HUES6 (cell line): ENCODE results near the gene DCLRE1C.
A peak's percentile ranks its signal among the peaks of the same experiment; 100 is the strongest.
"Not testable (repeated sequence)": the region's sequence is repeated elsewhere in the genome, so short reads cannot be mapped to it uniquely, and the experiment has no call there.

Experiments
- H3K27ac ChIP-seq: 2 replicates; pipeline ENCODE4 v1.7.0; 2013; ENCODE audit warnings: low read depth, mild to moderate bottlenecking, low read length, inconsistent platforms
- H3K27me3 ChIP-seq: 2 replicates; pipeline ENCODE4 v1.6.1; 2013; ENCODE audit warnings: low read length; ENCODE audit not compliant: control insufficient read depth, insufficient read depth
- H3K36me3 ChIP-seq: 2 replicates; pipeline ENCODE4 v1.6.1; 2013; ENCODE audit warnings: low read length; ENCODE audit not compliant: control insufficient read depth, insufficient read depth
- H3K4me1 ChIP-seq: 2 replicates; pipeline ENCODE4 v1.6.1; 2013; ENCODE audit warnings: low read length; ENCODE audit not compliant: control insufficient read depth, insufficient read depth
- H3K4me3 ChIP-seq: 2 replicates; pipeline ENCODE4 v1.5.1; 2013; ENCODE audit warnings: low read depth, low read length
- H3K9ac ChIP-seq: one replicate; pipeline ENCODE4 v1.6.1; 2013; ENCODE audit warnings: mild to moderate bottlenecking, low read length
- H3K9me3 ChIP-seq: 2 replicates; pipeline ENCODE4 v1.6.1; 2013; ENCODE audit warnings: low read depth, low read length; ENCODE audit not compliant: control insufficient read depth, insufficient read depth

Gene DCLRE1C

DNA sequence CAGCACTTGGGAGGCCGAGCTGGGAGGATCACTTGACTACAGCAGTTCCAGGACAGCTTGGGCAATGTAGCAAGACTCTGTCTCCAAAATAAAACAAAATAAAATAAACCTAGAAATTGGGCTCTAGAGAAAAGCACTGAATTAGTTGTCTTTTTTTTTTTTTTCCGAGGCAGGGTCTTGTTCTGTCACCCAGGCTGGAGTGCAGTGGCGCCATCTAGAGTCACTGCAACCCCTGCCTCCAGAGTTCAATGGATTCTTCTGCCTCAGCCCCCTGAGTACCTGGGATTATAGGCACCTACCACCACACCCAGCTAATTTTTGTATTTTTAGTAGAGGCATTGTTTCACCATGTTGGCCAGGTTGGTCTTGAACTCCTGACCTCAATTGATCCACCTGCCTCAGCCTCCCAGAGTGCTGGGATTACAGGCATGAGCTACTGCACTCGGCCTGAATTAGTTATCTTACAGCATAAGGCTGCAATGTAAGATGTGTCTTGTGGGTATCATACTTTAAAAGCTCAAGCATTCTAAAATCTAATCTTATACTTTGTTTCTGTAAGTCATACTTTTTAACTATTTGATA is 18.1 kb upstream of the DCLRE1C start:
- H3K27me3 ChIP-seq, result peaks cover 38% of the 10 kb centered on the region
- H3K36me3 ChIP-seq, result no peaks in the 10 kb centered on the region
- no peak overlapping the region for H3K4me3 ChIP-seq
- no peak overlapping the region for H3K9ac ChIP-seq
- no peak overlapping the region for H3K27ac ChIP-seq
- no peaks in the 10 kb centered on the region for H3K4me1 ChIP-seq
- H3K9me3 ChIP-seq, result no peaks in the 10 kb centered on the region

GRCh38 chr10:14967897-14968296 is 14.0 kb upstream of the DCLRE1C start:
- Histone ChIP-seq H3K4me3 (no peak overlapping the region), H3K27me3 (peaks cover 43% of the 10 kb centered on the region), H3K36me3 (no peaks in the 10 kb centered on the region), H3K27ac (no peak overlapping the region), H3K9ac (no peak overlapping the region), H3K4me1 (no peaks in the 10 kb centered on the region), H3K9me3 (no peaks in the 10 kb centered on the region)

DNA sequence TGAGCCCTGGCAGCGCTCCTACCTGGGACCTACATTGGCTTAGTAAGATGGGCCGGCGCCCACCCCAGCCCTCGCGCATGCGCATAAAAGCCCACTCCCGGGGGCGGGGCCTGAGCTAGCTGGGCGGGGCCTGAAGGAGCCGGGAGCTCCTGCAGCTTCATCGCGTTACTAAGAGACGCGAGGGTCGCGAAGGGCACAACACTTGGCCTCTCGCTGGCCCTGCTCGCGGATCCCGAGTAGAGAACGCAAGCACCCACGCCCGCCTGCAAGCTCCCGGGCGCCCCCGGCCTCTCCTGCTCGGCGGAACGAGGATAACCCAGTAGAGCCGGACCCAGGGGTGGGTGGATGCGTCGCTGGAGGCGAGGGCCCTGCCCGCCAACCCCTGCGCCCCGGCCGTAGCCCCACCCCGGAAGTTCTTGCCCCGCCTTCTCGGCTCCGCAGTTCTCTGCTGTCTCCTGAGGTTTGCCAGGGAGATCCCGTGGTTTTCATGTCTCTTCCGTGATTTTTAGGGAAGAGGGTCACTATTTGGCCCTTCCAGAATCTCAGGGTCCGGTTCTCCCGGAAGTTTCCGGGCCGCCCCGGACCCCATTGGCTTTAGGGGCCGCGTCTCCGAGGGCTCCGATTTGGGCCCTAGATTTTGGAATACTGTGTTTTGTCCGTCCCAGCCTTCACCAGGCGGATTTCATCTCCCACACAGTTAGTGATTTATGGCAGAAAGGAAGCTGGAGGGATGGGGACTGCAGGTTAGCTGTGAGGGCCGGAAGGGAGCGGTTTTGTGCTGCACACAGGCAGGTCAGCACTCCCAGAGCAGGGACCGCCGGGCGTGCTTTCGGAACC is 5.5 kb upstream of the DCLRE1C start, which contains the start of gene MEIG1:
Gene MEIG1, plus strand, starts transcription at position 168 of the 837 bp plus-strand sequence. CDS start 7,081 bp downstream, outside the sequence.
- peak within 1 kb of the TSS; percentile 81 for H3K27ac ChIP-seq
- peak within 1 kb of the TSS; percentile 86 for H3K9ac ChIP-seq
- no peaks in the 10 kb centered on the region for H3K4me1 ChIP-seq
- peaks cover 55% of the 10 kb centered on the region for H3K27me3 ChIP-seq
- peak within 1 kb of the TSS; percentile 79 for H3K4me3 ChIP-seq
- no peaks in the 10 kb centered on the region for H3K36me3 ChIP-seq
- no peaks in the 10 kb centered on the region for H3K9me3 ChIP-seq

GRCh38 chr10:14958872-14959220 is 5.0 kb upstream of the DCLRE1C start:
- no peak overlapping the region for H3K9ac ChIP-seq
- H3K36me3 ChIP-seq, result no peaks in the 10 kb centered on the region
- H3K4me3 ChIP-seq, result peak overlapping the region; percentile 79
- no peaks in the 10 kb centered on the region for H3K4me1 ChIP-seq
- H3K27me3 ChIP-seq, result peaks cover 55% of the 10 kb centered on the region
- no peak overlapping the region for H3K27ac ChIP-seq
- H3K9me3 ChIP-seq, result no peaks in the 10 kb centered on the region

GRCh38 chr10:14954934-14955333 is 1.0 kb upstream of the DCLRE1C start:
- Histone ChIP-seq H3K4me3 (peak overlapping the region; percentile 88), H3K9ac (no peak overlapping the region), H3K27me3 (peaks cover 27% of the 10 kb centered on the region), H3K36me3 (no peaks in the 10 kb centered on the region), H3K27ac (no peak overlapping the region), H3K9me3 (no peaks in the 10 kb centered on the region), H3K4me1 (peaks cover 13% of the 10 kb centered on the region)

- Histone ChIP-seq H3K27ac (no peak overlapping the region), H3K9ac (peak overlapping the region; percentile 61), H3K36me3 (no peaks in the 10 kb centered on the region), H3K4me3 (peak overlapping the region; percentile 88), H3K9me3 (no peaks in the 10 kb centered on the region), H3K4me1 (peaks cover 13% of the 10 kb centered on the region), H3K27me3 (peaks cover 27% of the 10 kb centered on the region)
Measured at GRCh38 chr10:14953424-14954000, 384 bp downstream of the DCLRE1C start.

- H3K9ac ChIP-seq, result peak overlapping the region; percentile 61
- no peaks in the 10 kb centered on the region for H3K36me3 ChIP-seq
- H3K27ac ChIP-seq, result no peak overlapping the region
- H3K4me1 ChIP-seq, result peaks cover 13% of the 10 kb centered on the region
- no peaks in the 10 kb centered on the region for H3K9me3 ChIP-seq
- peak overlapping the region; percentile 88 for H3K4me3 ChIP-seq
- peaks cover 26% of the 10 kb centered on the region for H3K27me3 ChIP-seq
Measured at GRCh38 chr10:14952851-14953423, 959 bp downstream of the DCLRE1C start.

DNA sequence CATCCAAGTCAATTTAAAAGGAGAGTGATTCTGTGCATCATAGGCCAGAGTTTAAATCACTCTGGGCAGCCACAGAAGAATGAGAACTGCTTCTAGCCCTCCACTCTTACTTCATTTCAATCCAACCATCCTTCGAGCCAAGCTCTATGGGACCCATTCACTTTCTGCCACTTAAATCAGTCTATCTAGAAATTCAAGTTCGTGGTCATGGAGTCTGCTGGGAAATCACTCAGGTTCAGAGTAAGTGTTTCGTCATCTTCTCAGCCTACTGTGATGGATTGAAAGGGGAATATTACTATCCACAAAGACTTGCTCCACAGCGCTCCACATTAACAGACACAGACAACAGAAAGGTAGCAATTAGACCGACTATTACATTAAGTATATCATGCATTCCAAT is 4.6 kb downstream of the DCLRE1C start:
- no peak overlapping the region for H3K9ac ChIP-seq
- no peaks in the 10 kb centered on the region for H3K9me3 ChIP-seq
- H3K4me3 ChIP-seq, result no peak overlapping the region
- H3K36me3 ChIP-seq, result peaks cover 20% of the 10 kb centered on the region
- H3K27me3 ChIP-seq, result no peaks in the 10 kb centered on the region
- no peak overlapping the region for H3K27ac ChIP-seq
- H3K4me1 ChIP-seq, result peaks cover 13% of the 10 kb centered on the region

GRCh38 chr10:14947268-14947667 is 6.6 kb downstream of the DCLRE1C start:
- Histone ChIP-seq H3K4me1 (peaks cover 3% of the 10 kb centered on the region; the same call in 1 of the 2 replicates), H3K36me3 (peaks cover 27% of the 10 kb centered on the region)

GRCh38 chr10:14945108-14945507 is 8.8 kb downstream of the DCLRE1C start:
- Histone ChIP-seq H3K4me3 (no peak overlapping the region), H3K36me3 (peaks cover 32% of the 10 kb centered on the region), H3K9me3 (no peaks in the 10 kb centered on the region), H3K27me3 (no peaks in the 10 kb centered on the region), H3K27ac (no peak overlapping the region), H3K9ac (no peak overlapping the region), H3K4me1 (no peaks in the 10 kb centered on the region)

More at GRCh38 chr10:14947268-14947667, 6.6 kb downstream of the DCLRE1C start:
- Histone ChIP-seq H3K27me3 (no peaks in the 10 kb centered on the region), H3K9ac (no peak overlapping the region), H3K9me3 (no peaks in the 10 kb centered on the region), H3K4me3 (no peak overlapping the region), H3K27ac (no peak overlapping the region)

- not testable (repeated sequence) for H3K9ac ChIP-seq, H3K9me3 ChIP-seq, H3K4me1 ChIP-seq, H3K4me3 ChIP-seq, H3K27me3 ChIP-seq, H3K27ac ChIP-seq
- peaks cover 32% of the 10 kb centered on the region for H3K36me3 ChIP-seq
Measured at GRCh38 chr10:14942950-14943338, 11.0 kb downstream of the DCLRE1C start.
